ENCODE results near the gene ZNF396.

Gene ZNF396

GRCh38 chr18:35334212-35334611 is 42.9 kb downstream of the ZNF396 start:
- DNase-seq: no peak

GRCh38 chr18:35331367-35332087 is 45.6 kb downstream of the ZNF396 start:
- no peak for DNase-seq

GRCh38 chr18:35328868-35329267 is 48.3 kb downstream of the ZNF396 start:
- DNase-seq: no peak

DNA sequence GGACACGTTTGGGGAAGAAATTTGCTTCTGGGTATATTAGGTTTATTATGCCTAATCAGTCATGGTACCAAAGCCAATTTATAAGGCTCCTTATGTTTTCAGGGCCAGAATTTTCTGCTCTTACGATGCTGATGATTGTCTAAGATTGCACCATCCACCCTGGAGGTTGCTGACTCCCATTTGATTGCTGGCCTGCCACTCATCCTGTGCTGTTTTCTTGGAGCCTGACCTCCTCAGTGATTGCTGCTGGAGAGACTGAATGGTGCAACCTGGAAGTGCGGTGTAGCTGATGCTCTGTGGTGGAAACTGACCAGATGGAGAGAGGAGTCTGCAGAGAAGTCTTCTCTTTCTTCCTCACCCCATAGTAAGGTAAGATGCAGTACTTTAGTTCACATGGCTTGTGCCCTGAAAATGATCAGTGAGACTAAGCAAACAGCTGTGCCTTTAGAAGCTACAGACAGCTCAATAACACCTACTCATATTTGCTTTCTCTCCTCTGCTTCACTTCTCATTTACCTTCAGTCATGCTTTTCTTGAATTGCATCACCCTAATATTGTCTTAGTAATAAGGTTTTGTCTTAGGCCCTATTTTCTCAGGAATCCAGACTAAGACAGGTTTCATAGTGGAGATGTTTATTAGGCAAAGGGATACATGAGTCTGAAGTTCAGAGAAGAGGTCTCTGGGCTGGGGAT is 50.3 kb downstream of the ZNF396 start:
- DNase-seq: no peak

GRCh38 chr18:35324926-35325655 is 52.0 kb downstream of the ZNF396 start:
- no peak for DNase-seq

- no peak for DNase-seq
Measured at GRCh38 chr18:35322486-35323458, 54.4 kb downstream of the ZNF396 start.

Measured in stimulated activated CD4-positive, alpha-beta T cell treated with anti-CD3 and anti-CD28 coated beads, Interleukin-4, amount 100 ng/mL, for 4 hours (primary cell).